CD4-positive, alpha-beta T cell treated with Interferon gamma for 1 hour (primary cell): ENCODE data around the gene ORC6.

ENCODE experiments used
- DNase-seq: peaks from one replicate; pipeline ENCODE4 v3.0.0-alpha.2; 2020

The ORC6 gene

DNA sequence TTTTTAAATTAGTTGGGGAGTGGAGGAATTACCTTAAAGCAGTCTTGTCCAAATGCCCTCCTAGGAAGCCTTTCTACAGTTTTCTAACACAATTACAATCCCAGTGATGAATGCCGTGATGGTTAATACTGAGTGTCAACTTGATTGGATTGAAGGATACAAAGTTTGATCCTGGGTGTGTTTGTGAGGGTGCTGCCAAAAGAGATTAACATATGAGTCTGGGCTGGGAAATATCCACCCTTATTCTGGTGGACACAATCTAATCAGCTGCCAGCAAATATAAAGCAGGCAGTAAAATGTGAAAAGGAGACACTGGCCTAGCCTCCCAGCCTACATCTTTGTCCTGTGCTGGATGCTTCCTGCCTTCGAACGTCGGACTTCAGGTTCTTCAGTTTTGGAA is 12.2 kb downstream of the ORC6 start:
- no peak for DNase-seq

DNA sequence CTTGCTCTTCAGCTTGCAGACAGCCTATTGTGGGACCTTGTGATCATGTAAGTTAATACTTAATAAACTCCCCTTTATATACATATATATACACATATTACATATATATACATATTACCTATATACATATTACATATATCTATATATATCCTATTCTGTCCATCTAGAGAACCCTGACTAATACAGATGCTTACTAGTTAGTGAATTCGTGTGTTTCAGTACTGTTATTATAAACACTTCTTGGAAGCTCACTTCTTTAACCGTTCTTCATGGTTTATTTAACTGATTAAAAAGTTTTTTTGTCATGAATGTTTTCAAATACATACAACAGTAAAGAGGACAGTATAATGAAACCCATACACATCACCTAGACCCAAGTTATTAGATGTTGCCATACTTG is 12.6 kb downstream of the ORC6 start:
- no peak for DNase-seq

DNA sequence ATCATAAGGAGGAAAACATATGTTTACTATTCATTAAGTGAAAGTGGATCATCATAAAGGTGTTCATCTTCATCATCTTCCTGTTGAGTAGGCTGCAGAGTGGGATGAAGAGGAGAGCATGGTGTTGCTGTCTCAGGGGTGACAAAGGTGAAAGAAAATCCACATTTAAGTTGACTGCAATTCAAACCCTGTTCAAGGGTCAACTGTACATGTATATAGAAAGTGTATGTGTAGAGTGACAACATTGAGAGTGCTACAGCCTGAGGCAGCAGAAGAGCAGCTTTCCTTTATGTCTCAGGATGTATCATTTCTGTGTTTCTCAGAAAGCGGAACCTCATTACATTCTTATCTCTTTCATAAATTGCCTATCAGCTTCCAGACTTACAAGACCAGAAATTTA is 17.2 kb downstream of the ORC6 start:
- no peak for DNase-seq

DNA sequence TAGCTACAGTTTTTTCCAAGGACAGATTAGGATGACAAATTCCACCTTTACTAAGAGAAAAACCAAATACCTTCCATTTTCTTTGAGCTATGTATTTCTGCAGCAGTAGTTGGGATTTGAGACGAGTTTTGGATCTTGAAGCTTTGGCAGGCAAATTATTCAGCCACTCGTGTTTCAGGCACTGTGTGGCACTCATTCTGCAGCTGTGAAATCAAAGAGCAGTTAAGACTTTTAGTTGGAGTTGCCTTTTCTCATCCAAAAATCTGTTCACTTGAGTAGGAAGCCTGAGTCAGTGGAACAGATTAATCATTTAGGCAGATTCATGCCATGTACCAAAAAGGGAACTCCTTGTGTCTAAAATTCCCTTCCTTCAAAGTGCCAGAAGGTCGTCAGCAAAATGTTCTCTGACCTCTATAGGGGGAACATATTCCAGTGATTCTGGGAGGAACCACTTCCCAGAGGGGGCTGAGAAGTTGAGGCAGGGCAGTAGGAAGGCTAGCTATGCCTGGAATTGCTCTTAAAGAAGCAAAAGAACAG is 20.1 kb downstream of the ORC6 start:
- DNase-seq: no peak

DNA sequence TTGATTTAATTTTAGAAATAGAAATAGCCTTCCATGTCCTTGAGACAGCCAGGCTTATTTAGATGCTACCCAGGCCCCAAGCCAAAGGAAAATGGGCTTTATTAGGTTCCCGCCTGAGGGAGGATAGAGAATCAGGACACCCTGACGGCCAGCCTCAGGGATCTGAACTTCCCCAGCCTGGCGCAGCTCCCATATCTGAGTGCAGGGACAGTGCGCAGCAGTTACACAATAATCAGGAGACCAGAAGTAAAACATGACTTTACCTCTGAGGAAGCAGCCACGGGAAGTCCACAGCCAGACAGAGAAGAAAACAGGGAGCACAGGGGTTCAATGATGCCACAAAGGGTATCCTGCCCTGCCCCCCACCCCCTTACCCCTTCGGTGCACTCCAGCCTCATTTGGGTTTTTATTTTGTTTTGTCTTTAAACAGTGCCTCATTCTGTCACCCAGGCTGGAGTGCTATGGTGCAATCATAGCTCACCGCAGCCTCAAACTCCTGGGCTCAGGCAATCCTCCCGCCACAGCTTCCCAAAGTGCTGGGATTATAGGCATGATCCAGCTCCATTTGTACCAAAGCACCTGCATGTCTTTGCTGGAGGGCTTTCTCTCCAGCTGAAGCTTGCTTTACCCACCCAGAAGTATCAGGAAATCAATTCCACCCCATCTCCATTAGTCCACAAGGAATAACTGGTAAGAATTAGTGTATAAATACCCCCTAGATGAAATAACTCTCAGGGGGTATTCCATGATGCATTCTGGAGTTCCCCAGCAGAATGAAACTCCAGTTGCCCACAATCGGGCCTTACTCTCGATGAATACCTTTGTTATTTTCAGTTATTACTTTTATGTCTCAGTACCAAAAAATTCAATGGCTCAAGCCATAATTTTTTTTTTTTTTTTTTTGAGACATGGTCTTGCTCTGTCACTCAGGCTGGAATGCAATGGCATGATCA is 21.9 kb downstream of the ORC6 start:
- DNase-seq: no peak

DNA sequence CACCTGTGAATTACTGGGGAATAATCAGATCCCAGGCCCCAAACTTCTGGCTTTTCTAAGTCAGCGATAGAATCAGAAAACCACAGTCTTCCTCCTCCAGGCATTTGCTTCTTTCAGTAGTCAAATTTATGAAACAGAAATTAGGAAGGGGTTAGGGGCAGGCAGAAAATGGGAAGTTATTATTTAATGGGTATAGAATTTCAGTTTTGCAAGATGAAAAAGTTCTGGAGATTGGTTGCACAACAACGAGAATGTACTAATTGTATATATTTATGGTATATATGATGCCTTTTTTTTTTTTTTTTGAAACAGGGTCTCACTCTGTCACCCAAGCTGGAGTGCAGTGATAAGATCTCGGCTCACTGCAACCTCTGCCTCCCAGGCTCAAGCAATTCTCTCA is 23.5 kb downstream of the ORC6 start:
- DNase-seq: no peak

DNA sequence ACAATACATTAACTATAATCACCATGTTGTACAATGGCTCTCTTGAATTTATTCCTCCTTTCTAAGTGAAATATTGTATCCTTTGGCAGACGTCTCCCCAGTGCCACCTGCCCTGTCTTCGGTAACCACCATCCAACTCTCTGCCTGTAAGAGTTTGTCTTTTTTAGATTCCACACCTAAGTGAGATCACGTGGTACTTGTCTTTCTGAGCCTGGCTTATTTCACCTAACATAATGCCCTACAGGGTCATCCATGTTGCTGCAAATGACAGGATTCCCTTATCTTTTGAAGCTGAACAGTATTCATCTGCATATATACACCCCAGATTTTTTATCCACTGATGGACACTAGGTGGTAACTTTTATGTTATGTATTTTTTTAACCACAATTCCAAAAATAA is 24.2 kb downstream of the ORC6 start:
- no peak for DNase-seq

DNA sequence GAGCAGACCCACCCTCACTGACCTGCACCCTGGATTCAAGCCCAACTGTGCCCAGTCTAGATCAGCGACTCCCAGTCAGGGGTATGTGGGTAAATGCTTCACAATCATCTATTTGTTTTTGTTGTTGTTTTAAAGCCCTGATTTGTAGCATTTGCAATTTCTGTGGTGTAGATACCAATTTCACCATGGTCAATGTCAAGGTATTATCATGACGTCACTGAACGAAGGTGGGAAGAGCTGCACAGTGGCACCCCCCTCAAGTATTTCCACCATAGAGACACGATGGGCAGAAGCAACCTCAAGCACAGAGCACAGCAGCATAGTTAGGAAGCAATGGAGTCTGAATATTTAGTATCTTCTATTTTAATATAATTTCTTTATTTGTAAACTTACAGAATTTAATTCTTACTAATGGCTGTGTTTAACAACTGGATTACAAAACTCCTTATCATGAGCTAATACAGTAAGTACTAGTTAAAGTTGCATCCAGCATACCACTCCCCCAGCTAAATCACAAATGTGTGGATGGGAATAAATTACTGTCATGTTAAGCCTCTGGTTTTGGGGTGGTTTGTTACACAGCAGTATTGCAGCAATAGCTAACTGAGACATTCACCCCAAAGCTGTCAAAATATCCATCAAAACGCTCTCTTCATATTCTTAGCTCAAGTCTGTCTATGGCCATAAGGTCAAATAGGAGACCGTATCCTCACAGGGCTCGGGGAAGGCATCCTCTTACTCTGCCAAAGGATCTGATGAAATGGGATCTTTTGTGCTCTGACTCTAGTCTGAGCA is 25.5 kb downstream of the ORC6 start:
- DNase-seq: no peak

DNA sequence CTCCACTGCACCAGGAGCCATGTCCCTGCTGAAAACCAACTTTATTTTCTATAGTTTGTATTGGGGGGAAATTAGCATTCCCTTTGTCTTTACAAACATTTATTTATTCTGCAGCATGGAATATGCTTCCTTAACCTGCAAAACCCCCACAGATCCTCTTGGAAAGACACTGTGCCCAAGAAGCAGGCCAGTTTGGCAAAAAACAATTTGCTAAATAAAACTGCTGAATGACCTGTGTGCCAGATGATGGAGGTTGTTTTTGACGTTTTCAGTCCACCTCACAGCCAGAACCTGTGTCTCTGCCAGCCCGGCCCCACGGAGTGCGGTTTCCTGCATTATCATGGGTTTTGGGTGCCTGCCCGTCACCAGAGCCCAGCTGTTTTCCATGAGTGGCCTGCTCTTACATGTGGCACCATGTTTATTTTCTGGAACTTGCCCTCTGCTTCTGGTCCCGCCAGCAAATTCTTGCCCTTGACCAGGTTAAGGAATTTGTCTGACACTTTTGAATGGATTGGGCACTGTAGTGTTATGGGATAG is 26.4 kb downstream of the ORC6 start:
- no peak for DNase-seq

DNA sequence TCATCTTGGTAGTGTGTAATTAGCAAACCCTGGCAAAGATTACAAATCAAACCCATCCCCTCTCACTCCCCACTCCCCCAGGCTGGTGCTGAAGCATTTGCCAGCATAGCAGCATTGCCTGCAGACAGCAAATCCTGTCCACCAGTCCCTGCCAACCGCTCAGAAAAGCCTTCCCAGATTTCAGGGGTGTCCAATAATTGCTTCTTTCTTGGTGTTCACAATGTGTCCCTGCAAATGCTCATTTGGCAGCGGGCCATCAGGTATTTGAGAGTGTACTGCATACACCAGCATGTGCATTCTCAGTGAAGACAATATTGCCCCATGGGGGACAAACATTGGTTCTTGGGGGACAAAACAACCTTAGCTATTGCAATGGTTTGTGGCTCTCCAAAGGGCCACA is 28.2 kb downstream of the ORC6 start:
- DNase-seq: no peak

DNA sequence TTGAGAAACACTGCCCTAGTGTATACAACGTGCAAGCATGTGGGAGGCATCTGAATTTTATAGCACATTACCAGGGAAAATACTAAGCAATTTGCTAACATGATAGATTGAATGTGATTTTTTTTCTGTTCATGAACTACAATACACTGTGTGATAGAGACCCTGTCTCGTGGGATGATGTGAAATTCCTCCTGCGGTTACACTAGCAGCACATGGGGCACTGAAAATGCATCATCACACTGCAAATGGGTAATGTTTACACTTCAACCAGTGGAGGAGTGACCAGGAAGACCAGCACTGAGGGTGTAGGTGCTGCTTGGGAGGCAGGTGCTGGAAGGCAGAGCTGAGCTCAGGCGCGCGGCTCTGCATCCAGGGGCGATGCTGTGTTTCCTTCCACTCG is 28.8 kb downstream of the ORC6 start:
- DNase-seq: no peak

DNA sequence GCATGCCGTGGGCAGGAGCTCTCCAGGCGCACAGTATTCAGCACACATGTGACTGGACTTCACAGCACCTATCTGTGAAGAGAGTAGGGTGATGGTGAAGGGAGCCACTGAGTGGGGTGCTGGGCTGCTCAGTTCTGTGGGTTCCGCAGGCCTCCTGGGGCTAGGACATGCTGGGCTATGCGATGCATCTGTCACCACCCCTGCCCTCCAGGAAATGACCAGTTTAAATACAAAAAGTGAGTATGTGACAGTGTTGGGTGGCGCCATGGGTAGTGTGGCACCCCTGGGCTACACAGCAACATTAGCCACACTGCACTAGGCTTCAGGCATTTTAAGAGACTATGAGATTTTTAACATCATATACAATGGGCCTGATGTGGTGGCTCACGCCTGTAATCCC is 30.1 kb downstream of the ORC6 start:
- DNase-seq: no peak

DNA sequence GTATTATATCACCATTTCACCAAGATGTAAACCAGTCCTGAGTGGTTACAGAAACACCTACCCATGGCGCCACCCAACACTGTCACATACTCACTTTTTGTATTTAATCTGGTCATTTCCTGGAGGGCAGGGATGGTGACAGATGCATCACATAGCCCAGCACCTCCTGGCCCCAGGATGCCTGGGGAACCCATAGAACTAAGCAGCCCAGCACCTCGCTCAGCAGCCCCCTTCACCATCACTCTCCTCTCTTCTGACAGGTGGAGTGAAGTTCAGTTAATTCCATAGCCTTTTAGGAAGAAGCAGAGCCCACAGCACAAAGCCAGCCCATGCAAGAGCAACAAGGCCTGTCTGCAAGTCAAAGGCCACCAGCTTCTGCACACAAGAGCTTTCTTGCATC is 31.2 kb downstream of the ORC6 start:
- no peak for DNase-seq

DNA sequence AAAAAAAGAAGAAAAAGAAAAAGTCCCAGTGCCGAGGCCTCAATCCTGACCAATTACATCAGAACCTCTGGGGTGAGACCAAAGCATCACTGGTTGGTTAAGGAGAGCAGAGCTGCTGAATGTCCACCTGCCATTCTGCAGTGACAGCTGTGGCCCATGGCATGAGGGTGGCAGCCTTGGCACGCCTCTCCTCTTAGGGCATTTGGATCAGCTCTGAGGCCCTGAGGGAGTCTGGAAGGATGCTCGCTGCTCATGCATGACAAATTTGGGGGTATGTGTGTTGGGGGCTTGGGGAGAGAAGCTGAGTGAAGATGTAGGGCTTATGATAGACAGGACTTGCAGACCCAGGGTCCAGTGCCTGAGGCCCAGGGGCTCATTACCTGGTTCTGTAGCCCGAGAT is 32.4 kb downstream of the ORC6 start:
- no peak for DNase-seq

DNA sequence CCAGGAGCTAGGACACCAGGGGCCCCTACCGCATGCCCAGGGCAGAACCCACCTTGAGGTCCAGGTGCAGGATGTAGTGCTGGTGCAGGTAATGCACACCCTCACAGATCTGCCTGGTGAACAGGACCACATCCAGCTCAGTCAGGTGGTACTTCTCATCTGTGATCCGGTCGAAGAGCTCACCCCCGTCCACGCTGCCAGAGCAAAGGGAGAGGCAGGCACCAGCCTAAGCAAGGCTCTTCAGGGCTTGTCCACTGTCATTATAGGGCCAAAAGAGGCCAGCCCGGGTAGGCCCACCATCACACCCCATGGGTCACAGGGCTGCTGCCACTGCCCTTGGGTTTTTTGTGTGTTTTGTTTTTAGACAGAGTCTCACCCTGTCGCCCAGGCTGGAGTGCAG is 37.7 kb downstream of the ORC6 start:
- DNase-seq: no peak

DNA sequence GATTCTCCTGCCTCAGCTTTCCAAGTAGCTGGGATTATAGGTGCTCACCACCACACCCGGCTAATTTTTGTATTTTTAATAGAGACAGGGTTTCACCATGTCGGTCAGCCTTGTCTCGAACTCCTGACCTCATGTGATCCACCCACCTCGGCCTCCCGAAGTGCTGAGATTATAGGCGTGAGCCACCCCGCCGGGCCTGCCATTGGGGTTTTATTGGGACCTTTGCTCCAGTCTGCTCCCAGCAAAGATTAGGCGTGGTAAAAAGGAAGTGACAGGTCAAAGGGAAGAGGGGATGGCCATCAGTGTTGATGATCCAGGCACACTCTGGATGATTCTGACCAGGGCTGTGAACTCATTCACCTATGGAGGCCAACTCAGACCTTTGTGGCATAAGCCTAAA is 38.2 kb downstream of the ORC6 start:
- no peak for DNase-seq

DNA sequence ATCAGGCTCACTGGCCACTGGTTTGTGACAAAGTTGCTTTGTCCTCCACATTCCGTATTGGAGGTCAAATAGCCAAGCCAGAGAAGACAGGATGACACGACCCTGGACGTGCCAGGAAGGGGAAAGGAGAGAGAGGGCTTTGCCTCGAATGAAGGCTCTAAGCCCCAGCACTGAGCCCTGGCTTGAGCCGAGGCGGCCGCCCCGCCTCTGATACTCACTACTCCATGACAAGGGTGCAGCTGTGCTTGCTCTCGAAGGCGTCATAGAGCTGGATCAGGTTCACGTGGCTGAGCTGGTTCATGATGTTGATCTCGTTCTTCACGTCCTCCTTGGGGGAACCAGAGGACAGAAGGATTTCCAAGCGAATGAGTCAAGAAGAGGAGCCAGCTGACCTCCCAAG is 39.3 kb downstream of the ORC6 start:
- no peak for DNase-seq

DNA sequence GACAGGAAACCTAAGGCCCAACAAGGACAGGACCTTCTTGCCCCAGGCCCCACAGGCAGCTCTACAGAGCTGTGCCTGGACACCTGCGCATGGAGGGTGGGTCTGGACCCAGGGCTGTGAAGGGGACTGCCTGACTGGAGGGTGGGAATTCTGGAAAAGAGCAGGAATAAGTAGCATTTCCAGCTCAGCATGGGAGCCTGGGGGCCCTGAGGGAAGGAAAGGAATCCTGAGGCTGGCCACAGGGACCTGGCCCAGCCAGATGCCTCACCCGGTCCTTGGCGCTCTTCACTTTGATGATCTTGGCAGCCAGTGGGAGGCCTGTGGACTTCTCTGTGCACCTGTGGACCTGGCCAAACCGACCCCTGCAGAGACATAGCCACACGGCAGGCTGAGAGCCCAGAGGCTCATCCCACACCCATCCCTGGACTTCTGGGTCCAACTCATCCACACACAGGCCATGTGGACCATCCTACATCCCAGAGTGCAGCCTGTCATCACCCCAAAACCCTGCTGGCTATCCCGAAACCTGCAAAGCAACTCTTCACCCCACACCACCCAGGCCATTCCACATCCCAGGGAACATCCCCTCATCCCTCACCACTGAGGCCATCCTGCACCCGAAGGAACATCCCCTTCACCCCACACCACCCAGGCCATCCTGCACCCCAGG is 40.0 kb downstream of the ORC6 start:
- DNase-seq: no peak

DNA sequence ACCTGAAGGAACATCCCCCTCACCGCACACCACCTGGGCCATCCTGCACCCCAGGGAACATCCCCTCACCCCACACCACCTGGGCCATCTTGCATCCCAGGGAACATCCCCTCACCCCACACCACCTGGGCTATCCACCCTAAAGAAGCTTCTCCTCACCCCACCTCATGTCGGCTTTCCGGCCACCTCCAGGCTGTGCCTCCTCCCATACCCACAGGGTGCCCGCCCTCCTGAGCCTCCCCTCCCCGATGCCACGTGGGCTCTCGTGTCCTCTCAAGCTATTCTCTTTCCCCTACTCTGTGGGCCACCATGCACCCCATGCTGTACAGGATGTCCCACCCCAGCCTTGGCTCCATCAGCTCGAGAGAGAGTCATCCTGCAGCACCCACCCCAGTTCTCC is 40.7 kb downstream of the ORC6 start:
- DNase-seq: no peak

DNA sequence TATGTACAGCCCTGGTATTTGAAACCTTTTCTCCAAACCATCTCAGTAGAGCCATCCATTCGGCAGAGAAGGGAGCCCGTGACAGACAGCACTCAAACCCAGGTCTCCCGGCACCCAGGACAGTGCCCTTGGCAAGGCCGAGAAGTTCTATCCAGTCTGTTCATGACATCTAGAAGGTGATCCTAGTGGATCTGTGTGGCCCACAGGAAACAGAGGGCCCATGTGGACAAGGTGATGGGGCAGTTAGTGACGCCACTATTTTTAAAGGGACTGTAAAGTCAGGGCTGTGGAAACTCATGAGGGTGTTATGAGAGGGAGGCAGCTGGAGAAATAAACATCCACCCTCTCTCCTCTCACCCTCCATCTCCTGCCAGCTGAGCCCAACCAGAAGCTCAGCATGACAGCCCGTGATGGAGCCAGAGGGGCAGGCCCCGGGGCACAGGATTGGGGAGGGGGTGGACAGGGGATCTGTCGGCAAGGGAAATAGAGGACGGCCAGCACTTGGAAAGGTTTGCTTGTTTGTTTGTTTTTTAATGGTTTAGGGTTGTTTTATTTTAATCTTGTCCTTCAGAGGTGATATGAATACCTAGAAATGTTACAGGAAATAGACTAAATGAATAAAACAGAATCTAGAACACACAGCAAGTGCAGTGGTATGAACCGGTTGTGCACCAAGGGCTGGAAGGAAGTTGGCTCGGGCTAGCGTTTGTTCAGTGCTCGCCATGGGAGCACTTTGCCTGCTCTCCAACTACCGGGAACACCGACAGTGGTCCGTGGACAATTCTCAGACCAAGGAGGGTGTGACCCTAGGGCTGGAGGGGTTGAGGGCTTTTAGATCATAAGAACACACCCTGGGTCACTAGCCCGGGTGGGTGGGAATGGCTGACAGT is 41.6 kb downstream of the ORC6 start:
- DNase-seq: no peak

DNA sequence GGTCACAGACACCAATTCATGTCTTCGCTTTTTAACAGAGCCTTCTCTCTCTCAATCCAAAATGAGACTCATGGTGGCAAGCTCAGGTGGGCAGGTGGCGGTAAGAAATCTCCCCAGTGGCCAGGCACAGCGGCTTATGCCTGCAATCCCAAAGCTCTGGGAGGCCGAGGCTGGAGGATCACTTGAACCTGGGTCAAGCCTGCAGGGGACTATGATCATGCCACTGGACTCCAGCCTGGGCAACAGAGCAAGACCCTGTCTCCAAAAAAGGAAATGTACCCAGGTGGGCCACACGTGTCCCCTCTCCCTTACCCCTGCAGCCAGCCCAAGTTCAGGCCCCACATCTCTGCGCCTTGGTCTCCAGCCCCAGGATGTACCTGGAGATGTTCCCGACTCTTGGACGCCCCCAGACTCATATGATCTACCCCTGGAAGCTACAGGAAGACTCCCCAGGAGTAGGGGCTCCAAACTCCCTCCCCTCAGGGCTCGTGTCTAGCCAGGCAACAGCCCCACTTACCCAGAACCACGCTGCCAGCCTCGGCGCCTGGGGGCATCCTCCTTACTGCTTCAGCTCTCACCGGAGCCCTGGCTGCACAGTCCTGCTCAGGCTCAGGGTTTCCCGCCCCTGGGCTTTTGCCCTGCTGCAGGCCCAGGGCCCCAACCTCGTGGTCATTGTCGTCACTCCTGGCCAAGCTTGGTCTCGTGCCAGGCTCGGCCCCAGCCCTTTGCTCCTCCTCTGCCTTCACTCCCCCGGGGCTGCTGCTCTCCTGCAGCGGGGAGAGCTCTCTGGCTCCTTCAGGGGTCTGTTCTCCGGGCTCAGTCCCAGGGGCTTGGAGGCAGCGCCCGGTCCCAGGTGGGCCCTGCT is 42.5 kb downstream of the ORC6 start:
- no peak for DNase-seq
